ENCODE data around the gene TMEFF2.

- TF ChIP-seq CTCF (tag by site-specific recombination; IDR thresholded peaks at IDR 0.05) (no peak), ZFP69B (tag by site-specific recombination; IDR thresholded peaks at IDR 0.05) (no peak), ZNF645 (tag by site-specific recombination; IDR thresholded peaks at IDR 0.05) (no peak), ZNF549 (tag by site-specific recombination; IDR thresholded peaks at IDR 0.05) (no peak), ZNF266 (tag by site-specific recombination; IDR thresholded peaks at IDR 0.05; ENCODE audit: low read depth) (no peak), ZNF792 (tag by site-specific recombination; IDR thresholded peaks at IDR 0.05) (no peak), REST (tag by site-specific recombination; IDR thresholded peaks at IDR 0.05) (no peak), ZEB2 (tag by site-specific recombination; IDR thresholded peaks at IDR 0.05) (no peak), ZNF274 (IDR thresholded peaks at IDR 0.05; ENCODE audit: low read length) (no peak), ZNF274 (tag by site-specific recombination; IDR thresholded peaks at IDR 0.05; ENCODE audit: borderline replicate concordance) (no peak)
These were observed 285.9 kb downstream of the TMEFF2 start for GRCh38 chr2:191908874-191909273.

All from HEK293 (cell line).